KMS-11 (cell line): Measurements from ENCODE around the gene KRT74.

Experiments
- H2AFZ ChIP-seq: fragments of 200-600 bp; sonication (generic); 2 replicates; pipeline ENCODE4 v1.6.1; 2016; ENCODE audit warnings: antibody characterized with exemption, mixed run types, low read depth
- H3K27ac ChIP-seq: fragments of 200-600 bp; sonication (generic); 2 replicates; pipeline ENCODE4 v1.6.1; 2016; ENCODE audit warnings: mild to moderate bottlenecking, mixed run types
- H3K27me3 ChIP-seq: fragments of 200-600 bp; sonication (generic); 2 replicates; pipeline ENCODE4 v1.6.1; 2017; ENCODE audit warnings: mild to moderate bottlenecking, low read depth, mixed run types, moderate library complexity; ENCODE audit not compliant: insufficient read depth
- H3K36me3 ChIP-seq: fragments of 200-600 bp; sonication (generic); 2 replicates; pipeline ENCODE4 v1.6.1; 2017; ENCODE audit warnings: mild to moderate bottlenecking, mixed run types; ENCODE audit not compliant: insufficient read depth
- H3K4me1 ChIP-seq: fragments of 200-600 bp; sonication (generic); 2 replicates; pipeline ENCODE4 v1.6.1; 2016; ENCODE audit warnings: mild to moderate bottlenecking, low read depth, mixed run types; ENCODE audit not compliant: poor library complexity, severe bottlenecking
- H3K4me2 ChIP-seq: fragments of 200-600 bp; sonication (generic); 2 replicates; pipeline ENCODE4 v1.7.0; 2016; ENCODE audit warnings: mild to moderate bottlenecking, mixed run types
- H3K4me3 ChIP-seq: fragments of 200-600 bp; sonication (generic); IDR thresholded peaks from 2 replicates; pipeline ENCODE4 v1.6.1; 2017; ENCODE audit warnings: low read depth, low read length, mixed read lengths; ENCODE audit not compliant: insufficient read depth
- H3K79me2 ChIP-seq: fragments of 200-600 bp; sonication (generic); 2 replicates; pipeline ENCODE4 v1.6.1; 2016; ENCODE audit warnings: low read depth, mixed run types; ENCODE audit not compliant: insufficient read depth
- H3K9ac ChIP-seq: fragments of 200-600 bp; sonication (generic); 2 replicates; pipeline ENCODE4 v1.6.1; 2016; ENCODE audit warnings: mild to moderate bottlenecking, mixed run types
- H4K20me1 ChIP-seq: fragments of 200-600 bp; sonication (generic); 2 replicates; pipeline ENCODE4 v1.6.1; 2016; ENCODE audit warnings: mild to moderate bottlenecking, mixed run types; ENCODE audit not compliant: insufficient read depth
- TF ChIP-seq, protein P1 (sequence below): fragments of 200-600 bp; sonication (generic); conservative IDR thresholded peaks from 2 replicates; pipeline ENCODE4 v1.6.1; 2017; ENCODE audit warnings: low read depth, mild to moderate bottlenecking, antibody characterized with exemption, low read length, moderate library complexity, mixed read lengths

The KRT74 gene

DNA sequence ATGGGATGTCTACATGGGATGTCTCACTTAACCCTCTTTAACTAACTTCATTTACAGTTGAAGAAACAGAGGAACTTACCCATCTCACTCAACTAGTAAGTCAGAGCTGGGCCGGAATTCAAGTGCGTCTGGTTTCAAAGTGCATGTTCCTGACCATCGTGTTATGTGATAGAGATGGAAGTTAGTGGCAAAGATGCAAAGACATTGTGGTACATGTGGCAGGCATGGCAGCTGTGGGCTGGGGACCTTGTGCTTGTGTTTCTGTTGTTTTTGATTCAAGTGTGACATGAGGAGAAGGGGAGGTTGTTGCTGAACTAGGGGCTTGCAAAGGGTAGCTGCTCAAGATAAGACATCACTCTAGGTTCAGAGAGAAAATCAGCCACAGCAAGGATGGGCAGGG, 2.3 kb upstream of the KRT74 start:
- Histone ChIP-seq H3K4me1 (no peaks in the 10 kb centered on the region), H3K9ac (no peak overlapping the region), H3K36me3 (no peaks in the 10 kb centered on the region), H3K79me2 (no peaks in the 10 kb centered on the region), H2AFZ (no peak overlapping the region), H3K4me3 (no peak overlapping the region), H3K27me3 (peaks cover 62% of the 10 kb centered on the region), H3K4me2 (no peak overlapping the region), H3K27ac (no peak overlapping the region), H4K20me1 (no peaks in the 10 kb centered on the region)
- TF ChIP-seq, protein P1, sequence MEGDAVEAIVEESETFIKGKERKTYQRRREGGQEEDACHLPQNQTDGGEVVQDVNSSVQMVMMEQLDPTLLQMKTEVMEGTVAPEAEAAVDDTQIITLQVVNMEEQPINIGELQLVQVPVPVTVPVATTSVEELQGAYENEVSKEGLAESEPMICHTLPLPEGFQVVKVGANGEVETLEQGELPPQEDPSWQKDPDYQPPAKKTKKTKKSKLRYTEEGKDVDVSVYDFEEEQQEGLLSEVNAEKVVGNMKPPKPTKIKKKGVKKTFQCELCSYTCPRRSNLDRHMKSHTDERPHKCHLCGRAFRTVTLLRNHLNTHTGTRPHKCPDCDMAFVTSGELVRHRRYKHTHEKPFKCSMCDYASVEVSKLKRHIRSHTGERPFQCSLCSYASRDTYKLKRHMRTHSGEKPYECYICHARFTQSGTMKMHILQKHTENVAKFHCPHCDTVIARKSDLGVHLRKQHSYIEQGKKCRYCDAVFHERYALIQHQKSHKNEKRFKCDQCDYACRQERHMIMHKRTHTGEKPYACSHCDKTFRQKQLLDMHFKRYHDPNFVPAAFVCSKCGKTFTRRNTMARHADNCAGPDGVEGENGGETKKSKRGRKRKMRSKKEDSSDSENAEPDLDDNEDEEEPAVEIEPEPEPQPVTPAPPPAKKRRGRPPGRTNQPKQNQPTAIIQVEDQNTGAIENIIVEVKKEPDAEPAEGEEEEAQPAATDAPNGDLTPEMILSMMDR = no peak

DNA sequence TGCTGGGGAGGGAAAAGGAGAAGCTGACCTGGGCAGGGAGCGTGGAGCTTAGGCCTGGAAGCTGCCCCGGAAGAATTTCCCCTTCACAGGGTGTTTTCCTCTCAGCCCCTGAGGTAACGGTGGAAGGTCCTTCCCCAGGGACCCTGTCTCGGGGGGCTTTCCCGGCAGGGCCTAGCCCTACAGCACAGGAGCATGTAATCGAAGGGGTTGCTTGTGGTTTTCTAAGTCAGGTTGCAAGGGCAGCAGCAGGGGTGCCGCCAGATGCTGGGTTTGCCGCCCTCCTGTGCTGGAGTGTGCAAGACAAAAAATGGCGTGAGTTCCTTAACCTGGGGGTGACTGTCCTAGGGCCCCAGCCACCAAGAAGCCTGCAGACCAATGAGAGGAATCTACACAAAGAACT, 1.6 kb upstream of the KRT74 start:
- H3K27ac ChIP-seq = no peak overlapping the region
- TF ChIP-seq, protein P1 = no peak
- no peaks in the 10 kb centered on the region for H3K79me2 ChIP-seq
- H4K20me1 ChIP-seq = no peaks in the 10 kb centered on the region
- no peak overlapping the region for H3K4me2 ChIP-seq
- peaks cover 68% of the 10 kb centered on the region for H3K27me3 ChIP-seq
- no peaks in the 10 kb centered on the region for H3K4me1 ChIP-seq
- no peak overlapping the region for H3K4me3 ChIP-seq
- no peak overlapping the region for H3K9ac ChIP-seq
- H3K36me3 ChIP-seq = no peaks in the 10 kb centered on the region
- no peak overlapping the region for H2AFZ ChIP-seq

DNA sequence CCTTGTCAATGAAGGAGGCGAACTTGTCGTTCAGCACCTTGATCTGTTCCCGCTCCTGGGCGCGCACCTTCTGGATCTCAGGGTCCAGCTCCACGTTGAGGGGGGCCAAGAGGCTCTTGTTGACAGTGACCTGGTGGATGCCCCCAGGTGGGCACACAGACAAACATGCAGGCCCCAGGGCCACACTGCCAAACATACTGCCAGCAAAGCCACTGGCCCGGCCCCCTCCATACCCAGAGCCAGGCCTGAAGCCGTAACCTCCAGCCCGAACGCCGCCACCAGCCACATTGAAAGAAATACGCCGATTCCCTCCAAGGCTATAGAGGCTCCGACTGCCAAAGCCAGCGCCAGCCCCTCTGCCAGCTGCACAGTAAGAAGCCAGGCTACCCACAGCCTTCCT, 337 bp downstream of the KRT74 start:
- H3K4me3 ChIP-seq = no peak overlapping the region
- no peak overlapping the region for H3K9ac ChIP-seq
- no peaks in the 10 kb centered on the region for H3K36me3 ChIP-seq
- peaks cover 71% of the 10 kb centered on the region for H3K27me3 ChIP-seq
- no peak overlapping the region for H2AFZ ChIP-seq
- H3K27ac ChIP-seq = no peak overlapping the region
- H3K79me2 ChIP-seq = no peaks in the 10 kb centered on the region
- no peak overlapping the region for H3K4me2 ChIP-seq
- no peaks in the 10 kb centered on the region for H3K4me1 ChIP-seq
- H4K20me1 ChIP-seq = no peaks in the 10 kb centered on the region
- TF ChIP-seq, protein P1 = no peak

DNA sequence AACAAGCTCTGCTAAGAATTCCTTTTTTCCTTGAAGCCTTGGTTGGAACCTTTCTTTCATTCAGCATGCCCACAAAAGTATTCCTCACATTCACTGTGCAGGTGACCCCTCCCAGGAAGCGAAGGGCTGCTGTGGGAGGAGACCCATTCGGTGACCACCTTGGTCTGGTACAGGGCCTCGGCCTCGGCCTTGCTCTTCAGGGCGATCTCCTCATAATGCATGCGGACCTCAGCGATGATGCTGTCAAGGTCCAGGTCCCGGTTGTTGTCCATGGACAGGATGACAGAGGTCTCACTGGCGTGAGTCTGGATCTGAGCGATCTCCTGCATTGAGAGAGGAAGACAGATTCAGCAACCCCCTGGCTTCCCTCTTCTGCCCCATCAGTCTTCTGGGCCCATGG, 3.1 kb downstream of the KRT74 start:
- TF ChIP-seq, protein P1 = no peak
- Histone ChIP-seq H4K20me1 (no peaks in the 10 kb centered on the region), H3K27me3 (peaks cover 59% of the 10 kb centered on the region), H3K36me3 (no peaks in the 10 kb centered on the region), H3K27ac (no peak overlapping the region), H3K4me3 (no peak overlapping the region), H3K4me1 (no peaks in the 10 kb centered on the region), H3K4me2 (no peak overlapping the region), H3K79me2 (no peaks in the 10 kb centered on the region), H2AFZ (no peak overlapping the region), H3K9ac (no peak overlapping the region)
